ENCODE measurements around the gene HOXD9.

The HOXD9 gene

DNA sequence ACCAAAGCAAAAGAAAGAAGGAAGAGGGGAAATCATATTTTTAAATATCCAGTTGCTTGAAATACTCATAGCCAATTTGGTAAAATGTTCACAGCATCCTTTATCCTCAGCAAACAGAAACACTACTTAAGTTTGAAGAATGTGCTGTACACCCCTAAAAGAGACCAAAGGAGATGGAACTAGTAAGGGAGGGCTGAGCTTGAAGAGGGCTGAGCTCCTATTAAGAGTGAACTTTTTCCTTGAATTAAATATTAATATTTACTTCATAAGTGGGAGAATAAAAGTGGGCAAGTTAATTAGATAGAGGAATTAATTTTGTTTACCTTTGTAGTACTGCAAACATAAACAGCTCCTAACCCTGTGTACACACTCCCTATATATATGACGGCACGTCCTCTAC lies 45.7 kb upstream of the HOXD9 start:
- no peak overlapping the region for H3K4me3 ChIP-seq (ENCODE audit: low read depth, low read length)
- TF ChIP-seq, protein P1, sequence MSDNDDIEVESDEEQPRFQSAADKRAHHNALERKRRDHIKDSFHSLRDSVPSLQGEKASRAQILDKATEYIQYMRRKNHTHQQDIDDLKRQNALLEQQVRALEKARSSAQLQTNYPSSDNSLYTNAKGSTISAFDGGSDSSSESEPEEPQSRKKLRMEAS (IDR thresholded peaks at IDR 0.05; ENCODE audit: low read depth, low read length), result no peak
- TF ChIP-seq MYC (IDR thresholded peaks at IDR 0.05; ENCODE audit: low read depth, low read length), result no peak
- TF ChIP-seq, protein P2, sequence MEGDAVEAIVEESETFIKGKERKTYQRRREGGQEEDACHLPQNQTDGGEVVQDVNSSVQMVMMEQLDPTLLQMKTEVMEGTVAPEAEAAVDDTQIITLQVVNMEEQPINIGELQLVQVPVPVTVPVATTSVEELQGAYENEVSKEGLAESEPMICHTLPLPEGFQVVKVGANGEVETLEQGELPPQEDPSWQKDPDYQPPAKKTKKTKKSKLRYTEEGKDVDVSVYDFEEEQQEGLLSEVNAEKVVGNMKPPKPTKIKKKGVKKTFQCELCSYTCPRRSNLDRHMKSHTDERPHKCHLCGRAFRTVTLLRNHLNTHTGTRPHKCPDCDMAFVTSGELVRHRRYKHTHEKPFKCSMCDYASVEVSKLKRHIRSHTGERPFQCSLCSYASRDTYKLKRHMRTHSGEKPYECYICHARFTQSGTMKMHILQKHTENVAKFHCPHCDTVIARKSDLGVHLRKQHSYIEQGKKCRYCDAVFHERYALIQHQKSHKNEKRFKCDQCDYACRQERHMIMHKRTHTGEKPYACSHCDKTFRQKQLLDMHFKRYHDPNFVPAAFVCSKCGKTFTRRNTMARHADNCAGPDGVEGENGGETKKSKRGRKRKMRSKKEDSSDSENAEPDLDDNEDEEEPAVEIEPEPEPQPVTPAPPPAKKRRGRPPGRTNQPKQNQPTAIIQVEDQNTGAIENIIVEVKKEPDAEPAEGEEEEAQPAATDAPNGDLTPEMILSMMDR (IDR thresholded peaks at IDR 0.05; ENCODE audit: low read depth, low read length), result no peak
- no peak for DNase-seq (ENCODE audit: low read depth)

DNA sequence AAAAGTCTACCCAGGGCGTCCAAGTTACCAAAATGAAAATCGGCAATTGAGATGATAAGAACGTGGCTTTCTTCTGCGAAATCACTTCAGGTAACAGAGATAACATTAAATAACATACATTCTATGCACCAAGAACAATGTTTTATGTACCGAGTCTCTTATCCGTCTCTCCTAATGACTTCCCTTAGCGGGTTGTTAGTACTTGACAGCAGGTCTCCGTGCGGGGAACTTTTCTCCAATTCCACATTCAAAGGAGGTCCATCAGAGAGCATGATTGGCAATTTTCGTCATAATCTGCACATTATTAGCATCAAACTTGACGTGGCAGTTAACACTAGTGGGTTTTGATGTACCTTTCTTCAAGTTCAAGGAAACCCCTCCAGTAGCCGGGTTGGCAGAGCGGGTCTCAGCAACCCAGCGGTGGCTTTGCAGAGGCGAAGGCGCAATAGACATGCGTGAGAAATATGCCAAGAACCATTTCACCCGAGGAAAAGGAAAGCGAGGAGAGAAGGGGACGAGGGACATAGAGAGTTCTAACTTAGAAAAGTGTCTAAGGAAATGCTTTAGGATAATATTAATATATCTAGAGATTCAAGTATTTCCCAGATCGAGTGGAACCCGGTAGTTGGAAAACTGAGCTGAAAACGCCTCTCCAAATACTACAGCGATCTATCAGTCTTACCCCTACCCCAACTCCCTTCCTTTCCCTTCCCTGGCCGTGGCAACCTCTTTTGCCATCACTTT lies 43.8 kb upstream of the HOXD9 start:
- DNase-seq (ENCODE audit: low read depth), result no peak
- TF ChIP-seq POLR2A (IDR thresholded peaks at IDR 0.05; ENCODE audit: extremely low read depth, insufficient read length) (no peak), MYC (IDR thresholded peaks at IDR 0.05; ENCODE audit: low read depth, low read length) (no peak)
- TF ChIP-seq, protein P2 (IDR thresholded peaks at IDR 0.05; ENCODE audit: low read depth, low read length), result no peak
- TF ChIP-seq, protein P1 (IDR thresholded peaks at IDR 0.05; ENCODE audit: low read depth, low read length), result no peak
- peak overlapping the region; percentile 56 for H3K4me3 ChIP-seq (ENCODE audit: low read depth, low read length)

DNA sequence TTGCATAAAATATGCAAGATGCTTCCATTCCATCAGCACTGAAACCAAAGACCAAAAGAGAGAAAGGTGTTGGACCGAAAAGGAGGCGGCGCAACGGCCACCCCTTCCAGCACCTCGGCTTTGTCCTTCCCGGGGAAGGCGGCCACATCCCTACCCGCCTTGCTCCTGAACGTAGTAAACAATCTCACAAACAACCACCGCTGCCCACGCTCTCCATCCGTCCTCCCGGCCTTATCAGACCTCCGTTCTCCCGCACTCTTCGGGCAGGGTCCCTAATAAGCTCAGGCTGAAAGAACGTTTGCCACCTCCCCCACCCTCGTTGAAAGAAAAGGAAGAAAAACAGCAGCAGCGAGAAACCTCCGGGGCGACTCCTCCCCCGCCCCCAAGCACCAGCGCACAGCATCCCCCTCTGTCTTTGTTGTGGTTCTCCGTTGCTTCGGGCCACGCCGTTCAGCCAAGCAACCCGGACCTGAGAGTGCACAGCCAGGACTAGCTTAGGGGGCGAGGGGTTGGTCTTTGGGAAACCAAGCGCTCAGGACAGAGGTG lies 43.2 kb upstream of the HOXD9 start:
- H3K4me3 ChIP-seq (ENCODE audit: low read depth, low read length), result peak overlapping the region; percentile 56
- DNase-seq (ENCODE audit: low read depth), result peak; percentile 60
- TF ChIP-seq, protein P2 (IDR thresholded peaks at IDR 0.05; ENCODE audit: low read depth, low read length), result no peak
- TF ChIP-seq POLR2A (IDR thresholded peaks at IDR 0.05; ENCODE audit: extremely low read depth, insufficient read length) (no peak), MYC (IDR thresholded peaks at IDR 0.05; ENCODE audit: low read depth, low read length) (no peak)
- TF ChIP-seq, protein P1 (IDR thresholded peaks at IDR 0.05; ENCODE audit: low read depth, low read length), result no peak

DNA sequence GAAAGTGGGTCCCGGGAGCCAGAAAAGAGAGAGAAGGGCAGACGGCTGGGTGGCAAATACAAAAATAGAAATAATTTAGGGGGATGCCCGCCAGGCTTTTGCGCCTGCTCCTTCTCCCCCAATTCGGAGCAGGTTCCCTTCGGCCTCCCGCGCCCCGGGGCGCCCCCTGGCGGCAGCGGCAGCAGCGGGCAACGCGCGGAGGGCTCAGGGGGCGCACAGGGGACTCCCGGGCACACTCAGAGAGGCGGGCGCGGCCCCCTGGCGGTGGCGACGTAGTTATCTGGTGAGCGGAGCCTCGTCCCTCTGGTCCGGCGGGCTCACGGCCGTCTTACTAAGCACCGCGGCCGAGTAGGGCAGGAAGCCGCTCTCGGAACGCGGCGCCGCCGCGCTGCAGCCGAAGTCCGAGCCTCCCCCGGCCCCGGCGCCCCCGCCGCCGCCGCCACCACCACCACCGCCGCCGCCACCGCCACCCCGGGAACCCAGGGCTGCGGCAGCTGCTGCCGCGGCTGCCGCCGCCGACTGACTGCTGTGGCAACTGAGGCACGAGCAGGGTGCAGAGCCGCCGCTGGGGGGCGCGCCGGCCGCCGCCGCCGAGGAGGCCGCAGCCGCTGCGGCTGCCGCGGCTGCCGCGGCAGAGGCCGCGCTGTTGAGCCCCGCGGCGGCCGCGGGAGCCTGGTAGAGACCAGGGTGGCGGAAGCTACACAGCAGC lies 42.5 kb upstream of the HOXD9 start:
- peak overlapping the region; percentile 56 for H3K4me3 ChIP-seq (ENCODE audit: low read depth, low read length)
- TF ChIP-seq, protein P2 (IDR thresholded peaks at IDR 0.05; ENCODE audit: low read depth, low read length), result peak; percentile 88
- TF ChIP-seq POLR2A (IDR thresholded peaks at IDR 0.05; ENCODE audit: extremely low read depth, insufficient read length) (no peak), MYC (IDR thresholded peaks at IDR 0.05; ENCODE audit: low read depth, low read length) (no peak)
- TF ChIP-seq, protein P1 (IDR thresholded peaks at IDR 0.05; ENCODE audit: low read depth, low read length), result no peak
- DNase-seq (ENCODE audit: low read depth), result peak; percentile 89

DNA sequence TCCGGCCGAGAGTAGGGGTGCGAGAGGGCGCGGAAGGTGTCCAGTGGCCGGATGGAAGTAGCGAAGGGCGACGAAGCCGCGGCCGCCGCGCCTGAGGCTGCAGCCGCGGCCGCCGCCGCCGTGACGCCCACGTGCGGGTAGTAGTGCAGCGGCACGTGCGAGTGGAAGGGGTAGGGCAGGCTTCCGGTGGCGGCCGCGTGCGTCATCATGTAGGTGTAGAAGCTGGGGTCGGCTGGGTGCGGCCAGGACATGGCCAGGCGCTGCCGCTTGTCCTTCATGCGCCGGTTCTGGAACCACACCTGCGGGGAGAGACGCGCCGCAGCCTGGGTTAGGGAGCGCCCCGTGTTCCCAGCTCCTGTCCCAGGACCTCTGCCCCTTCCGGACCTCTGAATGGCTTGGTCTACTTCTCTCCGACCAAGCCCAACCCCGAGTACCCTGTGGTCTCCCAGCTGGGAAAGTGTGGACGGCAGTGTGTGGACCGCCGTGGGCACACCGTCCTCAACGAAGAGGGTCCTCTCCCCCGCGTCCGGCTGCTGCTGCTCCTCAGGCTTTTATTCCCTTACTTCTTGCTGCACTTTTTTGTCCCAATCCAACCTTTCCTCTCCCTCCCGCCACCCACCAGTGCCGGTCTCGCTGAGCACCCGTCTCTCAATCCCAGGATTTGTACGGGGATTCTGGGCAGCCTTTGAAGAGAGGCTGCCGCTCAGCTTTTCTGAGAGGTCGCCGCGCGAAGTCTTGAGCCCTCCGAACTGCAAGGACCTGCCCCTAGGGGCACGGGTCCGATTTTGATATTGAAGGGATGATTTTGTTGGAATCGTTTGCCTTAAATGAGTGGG lies 41.8 kb upstream of the HOXD9 start:
- no peak for DNase-seq (ENCODE audit: low read depth)
- TF ChIP-seq, protein P2 (IDR thresholded peaks at IDR 0.05; ENCODE audit: low read depth, low read length), result no peak
- TF ChIP-seq MYC (IDR thresholded peaks at IDR 0.05; ENCODE audit: low read depth, low read length) (no peak), POLR2A (IDR thresholded peaks at IDR 0.05; ENCODE audit: extremely low read depth, insufficient read length) (no peak)
- TF ChIP-seq, protein P1 (IDR thresholded peaks at IDR 0.05; ENCODE audit: low read depth, low read length), result no peak
- H3K4me3 ChIP-seq (ENCODE audit: low read depth, low read length), result no peak overlapping the region
